CD8-positive, alpha-beta memory T cell (primary cell): ENCODE results near the gene IRF2BP2. TPM values are rescaled to one million over a fixed set of nuclear protein-coding genes. Genes with fewer than 3 reads are reported as not detected.

Experiments
- CTCF ChIA-PET: fragments of 350-600 bp; sonication (Branson Sonifier 250); formaldehyde crosslinking; loops from one replicate; lab custom pipeline; 2021; ENCODE audit warnings: antibody characterized with exemption; lab: Charles Lee
- POLR2A ChIA-PET: fragments of 350-600 bp; sonication (Branson Sonifier 250); formaldehyde crosslinking; loops from one replicate; lab custom pipeline; 2021; ENCODE audit warnings: antibody characterized with exemption; lab: Charles Lee
- DNase-seq, 5 donors: peaks; one replicate each; pipeline versions ENCODE4 v3.0.0 to v3.0.0-alpha.2; 2020 to 2022; ENCODE audit warnings: mixed read lengths in 1 of 5
- H3K27ac ChIP-seq: one replicate; pipeline ENCODE4 v1.7.0; 2013; ENCODE audit warnings: low read depth, mild to moderate bottlenecking, low read length, moderate library complexity
- H3K27me3 ChIP-seq: 2 replicates; pipeline ENCODE4 v1.7.0; 2013; ENCODE audit warnings: low read length, mild to moderate bottlenecking; ENCODE audit not compliant: insufficient read depth, poor library complexity, severe bottlenecking
- H3K36me3 ChIP-seq: 2 replicates; pipeline ENCODE4 v1.7.0; 2013; ENCODE audit warnings: mild to moderate bottlenecking, low read length, moderate library complexity; ENCODE audit not compliant: insufficient read depth
- H3K4me1 ChIP-seq: 2 replicates; pipeline ENCODE4 v1.7.0; 2013; ENCODE audit warnings: mild to moderate bottlenecking, low read length, moderate library complexity; ENCODE audit not compliant: insufficient read depth
- H3K4me3 ChIP-seq: 2 replicates; pipeline ENCODE4 v1.7.0; 2013; ENCODE audit warnings: mild to moderate bottlenecking, low read length
- H3K9me3 ChIP-seq: 2 replicates; pipeline ENCODE4 v1.7.0; 2013; ENCODE audit warnings: mild to moderate bottlenecking, low read length
- H3K27ac Mint-ChIP-seq, 8 donors: one replicate each; pipeline ENCODE4 v1.8.0; 2020 to 2021; ENCODE audit warnings: mixed read lengths in 8 of 8, mild to moderate bottlenecking in 6 of 8, inconsistent platforms in 3 of 8, moderate library complexity in 3 of 8
- H3K27me3 Mint-ChIP-seq, 2 donors: one replicate each; pipeline ENCODE4 v1.8.0; 2020 to 2021; ENCODE audit warnings: mixed read lengths in 2 of 2, mild to moderate bottlenecking in 1 of 2, moderate library complexity in 1 of 2
- H3K36me3 Mint-ChIP-seq, 3 donors: one replicate each; pipeline ENCODE4 v1.8.0; 2020 to 2021; ENCODE audit warnings: mixed read lengths in 3 of 3, inconsistent platforms in 1 of 3, mild to moderate bottlenecking in 1 of 3
- H3K4me1 Mint-ChIP-seq, 3 donors: one replicate each; pipeline ENCODE4 v1.8.0; 2020 to 2021; ENCODE audit warnings: mixed read lengths in 3 of 3, inconsistent platforms in 1 of 3, mild to moderate bottlenecking in 1 of 3
- H3K4me3 Mint-ChIP-seq, 7 donors: one replicate each; pipeline ENCODE4 v1.8.0; 2020 to 2021; ENCODE audit warnings: mixed read lengths in 7 of 7, mild to moderate bottlenecking in 6 of 7, moderate library complexity in 4 of 7, inconsistent platforms in 2 of 7
- H3K9me3 Mint-ChIP-seq, 5 donors: one replicate each; pipeline ENCODE4 v1.8.0; 2020 to 2022; ENCODE audit warnings: mixed read lengths in 5 of 5, mild to moderate bottlenecking in 3 of 5, moderate library complexity in 2 of 5, inconsistent platforms in 1 of 5
- polyA plus RNA-seq: library from polyadenylated mRNA; unstranded; fragments of 300-500 nt; fragmentation: Illumina TruSeq; gene quantifications from one replicate; pipeline ENCODE4 v1.2.3, GENCODE V29; 2021
- total RNA-seq, 2 experiments: library from RNA; stranded (reverse); gene quantifications; one replicate each; pipeline ENCODE4 v1.2.3, GENCODE V29; 2021

Gene IRF2BP2
- total RNA-seq (10 to 100 TPM; 91.8 to 98.4 TPM), polyA plus RNA-seq (42.5 TPM)

DNA sequence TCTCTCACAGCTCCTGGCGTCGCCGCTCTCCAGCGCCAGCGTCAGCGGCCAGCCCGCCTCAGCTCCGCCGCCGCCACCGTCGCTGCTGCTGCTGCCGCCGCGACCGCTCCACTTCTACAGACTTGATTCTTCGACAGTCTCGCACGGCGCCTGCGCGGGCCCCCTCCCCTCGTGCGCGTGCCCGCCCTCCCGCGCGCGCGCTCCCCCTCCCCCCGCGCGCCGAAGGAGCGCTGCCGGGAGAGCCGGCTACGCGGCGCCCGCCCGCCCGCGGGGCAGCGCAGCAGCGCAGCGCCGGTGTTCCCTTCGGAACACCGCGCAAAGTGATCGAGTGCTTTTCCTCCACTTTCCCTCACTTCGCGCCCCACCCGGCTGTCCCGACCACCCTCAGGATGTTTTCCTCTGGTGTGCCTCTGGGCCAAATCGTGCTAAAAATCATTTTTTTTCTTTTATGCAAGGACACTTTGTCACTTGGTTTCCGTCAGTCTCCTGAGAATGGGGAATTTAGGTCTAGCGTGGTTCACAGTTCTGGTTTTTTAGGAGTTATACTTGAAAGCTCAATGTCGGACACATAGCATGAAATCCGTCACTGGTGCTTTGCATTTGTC is at the start of gene IRF2BP2:
IRF2BP2 (minus strand) TSS at position 118 of the 605 bp plus-strand sequence. CDS start 684 bp downstream, outside the sequence.
- Mint-ChIP-seq H3K4me1 (peaks cover 48 to 61% (median 60%) of the 10 kb centered on the region in 3 donors), H3K27me3 (peaks cover 0 to 15% of the 10 kb centered on the region in 2 donors), H3K36me3 (peaks cover 10 to 38% (median 21%) of the 10 kb centered on the region in 3 donors), H3K4me3 (peak within 1 kb of the TSS; percentile 90 to 99 (median 96)), H3K9me3 (peaks cover 0 to 6% (median 0%) of the 10 kb centered on the region in 5 donors), H3K27ac (peak within 1 kb of the TSS; percentile 95 to 100 (median 99))
- Histone ChIP-seq H3K4me3 (peak within 1 kb of the TSS; percentile 88), H3K4me1 (peaks cover 55% of the 10 kb centered on the region), H3K9me3 (no peaks in the 10 kb centered on the region), H3K27me3 (no peaks in the 10 kb centered on the region), H3K27ac (peak within 1 kb of the TSS; percentile 96), H3K36me3 (peaks cover 11% of the 10 kb centered on the region)
- POLR2A ChIA-PET = interaction anchor here (1.0 to 5.5 kb wide), 7 partner anchors 9 to 473 kb away, joined by 3 to 101 read pairs (median 12); no protein-coding TSS in a partner anchor
- DNase-seq = peak; percentile 70 to 90 (median 84)
- CTCF ChIA-PET = interaction anchor here (4.8 to 8.3 kb wide), 2 partner anchors 11 to 473 kb away, joined by 27 to 68 read pairs; no protein-coding TSS in a partner anchor

DNA sequence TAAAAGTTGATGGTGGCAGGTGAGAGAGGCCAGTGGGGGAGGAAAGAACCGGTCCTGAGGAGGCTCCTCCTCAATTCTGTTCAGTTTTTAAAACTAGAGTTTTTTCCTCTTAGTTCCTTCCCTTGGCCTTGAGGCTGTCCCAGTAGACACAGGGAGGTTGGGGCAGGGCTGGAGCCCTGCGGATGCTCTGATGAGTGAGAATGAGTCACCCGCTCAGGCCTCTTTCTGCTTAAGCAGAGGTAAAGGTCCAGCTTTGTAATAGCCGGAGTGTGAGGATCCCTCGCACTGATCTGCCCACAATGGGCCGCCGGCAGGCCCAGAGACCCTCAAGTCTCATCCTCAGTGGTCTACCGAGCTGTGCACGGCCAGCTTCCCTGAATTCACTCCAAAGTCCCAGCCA is 49.6 kb upstream of the IRF2BP2 start:
- H3K9me3 Mint-ChIP-seq = no peaks in the 10 kb centered on the region
- Histone ChIP-seq H3K27ac (no peak overlapping the region), H3K4me1 (no peaks in the 10 kb centered on the region), H3K4me3 (no peak overlapping the region), H3K9me3 (no peaks in the 10 kb centered on the region), H3K27me3 (no peaks in the 10 kb centered on the region), H3K36me3 (no peaks in the 10 kb centered on the region)
- ChIA-PET CTCF (no interaction called here), POLR2A (no interaction called here)
- no peak for DNase-seq
- no peak overlapping the region for H3K4me3 Mint-ChIP-seq
- H3K27ac Mint-ChIP-seq = no peak overlapping the region
- H3K4me1 Mint-ChIP-seq = peaks cover 0 to 1% (median 0%) of the 10 kb centered on the region in 3 donors
- peaks cover 0 to 1% (median 0%) of the 10 kb centered on the region in 3 donors for H3K36me3 Mint-ChIP-seq
- peaks cover 0 to 2% of the 10 kb centered on the region in 2 donors for H3K27me3 Mint-ChIP-seq

DNA sequence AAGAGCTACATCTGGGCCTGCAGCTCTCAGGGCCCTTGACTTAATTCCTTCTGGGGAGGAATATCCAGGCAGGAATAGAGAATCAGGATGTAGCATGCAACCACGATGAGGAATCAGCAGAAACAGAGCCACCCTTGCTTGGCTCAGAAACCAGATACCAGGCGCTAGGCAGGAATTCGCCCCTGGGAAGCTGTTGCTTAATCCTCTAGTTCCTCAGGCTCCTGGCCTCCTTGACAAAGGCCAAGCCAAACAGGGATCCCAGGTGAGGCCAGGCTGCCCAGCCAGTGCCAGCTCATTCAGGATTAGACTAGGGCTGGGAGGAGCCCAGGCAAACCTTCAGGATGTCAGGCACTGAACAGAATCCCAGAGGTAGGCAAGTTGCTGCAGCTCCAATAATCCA is 48.2 kb upstream of the IRF2BP2 start:
- Histone ChIP-seq H3K27ac (no peak overlapping the region), H3K9me3 (no peaks in the 10 kb centered on the region), H3K4me3 (no peak overlapping the region), H3K4me1 (no peaks in the 10 kb centered on the region), H3K27me3 (no peaks in the 10 kb centered on the region), H3K36me3 (no peaks in the 10 kb centered on the region)
- no peaks in the 10 kb centered on the region for H3K9me3 Mint-ChIP-seq
- CTCF ChIA-PET = no interaction called here
- peak overlapping the region in 1 of 8 donors; percentile 71 for H3K27ac Mint-ChIP-seq
- H3K4me3 Mint-ChIP-seq = no peak overlapping the region
- no peak for DNase-seq
- H3K36me3 Mint-ChIP-seq = peaks cover 0 to 1% (median 0%) of the 10 kb centered on the region in 3 donors
- H3K4me1 Mint-ChIP-seq = peaks cover 0 to 1% (median 0%) of the 10 kb centered on the region in 3 donors
- POLR2A ChIA-PET = no interaction called here
- H3K27me3 Mint-ChIP-seq = peaks cover 0 to 2% of the 10 kb centered on the region in 2 donors

DNA sequence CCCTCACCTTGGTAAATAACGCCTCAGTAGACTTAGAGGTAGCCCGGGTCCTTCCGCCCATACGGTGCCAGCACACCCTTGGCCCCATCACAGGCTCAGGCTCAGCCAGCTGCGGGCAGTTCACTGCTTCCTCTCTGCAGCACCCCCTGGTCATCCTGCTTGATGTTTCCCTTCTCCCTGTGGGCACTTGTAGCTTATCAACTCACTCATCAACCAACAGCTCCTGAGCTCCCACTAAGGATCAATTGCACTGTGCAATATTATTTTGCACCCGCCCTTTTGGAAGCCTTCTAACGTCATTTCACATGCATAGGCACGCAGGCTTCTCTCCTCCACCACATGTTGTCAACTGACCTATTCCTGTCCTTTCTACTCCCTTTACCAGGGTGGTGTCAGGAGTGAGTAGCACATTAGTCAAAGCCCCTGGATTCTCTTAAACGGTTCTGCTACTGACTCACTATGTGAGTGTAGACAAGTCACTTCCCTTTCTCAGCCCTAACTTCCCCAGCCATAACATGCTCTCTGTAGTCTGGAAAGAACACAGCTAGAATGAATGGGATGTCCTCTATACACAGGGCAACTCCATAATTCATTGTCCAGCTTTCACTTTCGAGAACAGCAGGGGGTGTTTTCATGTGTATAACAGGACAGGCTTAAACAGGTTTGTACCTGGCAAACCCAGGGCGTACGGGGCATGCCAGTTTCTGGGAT is 47.1 kb upstream of the IRF2BP2 start:
- Mint-ChIP-seq H3K4me3 (no peak overlapping the region), H3K27ac (peak overlapping the region in 2 of 8 donors; percentile 3 to 37)
- POLR2A ChIA-PET = no interaction called here

DNA sequence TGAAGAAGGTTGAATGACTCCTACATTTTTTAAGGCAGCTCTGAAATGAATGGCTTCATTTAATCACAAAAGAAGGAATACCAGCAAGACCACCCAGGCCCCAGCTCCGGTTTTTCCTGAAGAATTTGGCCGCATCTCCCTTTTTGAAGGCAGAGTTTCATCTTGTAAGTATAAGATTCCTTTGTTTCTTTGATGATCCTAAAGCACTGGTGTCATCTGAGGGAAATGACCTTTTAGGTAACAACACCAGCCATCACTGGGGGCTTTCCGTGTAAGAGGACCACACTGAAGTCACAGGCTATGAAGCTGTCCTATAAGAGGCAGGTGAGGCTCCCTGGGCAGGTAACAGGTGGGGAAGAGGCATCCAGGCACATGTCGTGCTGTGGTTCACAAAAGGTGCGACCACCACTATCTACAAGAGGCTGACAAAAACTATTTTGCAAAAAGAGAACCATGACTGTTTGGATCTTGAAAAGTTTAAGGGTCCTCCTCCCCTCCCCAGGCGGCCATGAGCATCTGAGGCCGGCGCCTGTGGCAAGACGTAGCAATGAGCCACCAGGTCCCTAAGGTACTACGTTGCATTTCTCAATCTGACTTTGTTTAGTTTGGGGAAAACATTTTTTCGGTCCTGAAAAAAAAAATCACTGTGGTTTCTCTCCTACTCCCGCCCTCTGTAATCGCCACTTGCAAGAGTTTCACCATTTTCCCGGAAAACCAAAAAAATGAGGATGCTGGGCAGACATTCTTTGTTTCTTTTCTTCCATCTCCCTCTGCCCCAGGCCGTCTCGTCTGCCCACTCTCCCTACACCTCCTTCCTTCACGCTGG is 46.3 kb upstream of the IRF2BP2 start:
- peaks cover 0 to 2% of the 10 kb centered on the region in 2 donors for H3K27me3 Mint-ChIP-seq
- no peaks in the 10 kb centered on the region for H3K9me3 Mint-ChIP-seq

More for the DNA sequence above, 47.1 kb upstream of the IRF2BP2 start:
- H3K4me1 ChIP-seq = no peaks in the 10 kb centered on the region
- H3K27ac ChIP-seq = no peak overlapping the region
- H3K4me3 ChIP-seq = no peak overlapping the region
- Mint-ChIP-seq H3K4me1 (peaks cover 0 to 1% (median 0%) of the 10 kb centered on the region in 3 donors), H3K27me3 (peaks cover 0 to 4% of the 10 kb centered on the region in 2 donors), H3K36me3 (peaks cover 0 to 1% (median 0%) of the 10 kb centered on the region in 3 donors), H3K9me3 (no peaks in the 10 kb centered on the region)
- H3K27me3 ChIP-seq = no peaks in the 10 kb centered on the region
- no peak for DNase-seq
- no peaks in the 10 kb centered on the region for H3K9me3 ChIP-seq
- no peaks in the 10 kb centered on the region for H3K36me3 ChIP-seq
- CTCF ChIA-PET = interaction anchor here (1.4 kb wide), 1 partner anchor 48 kb away, joined by 3 read pairs; no protein-coding TSS in a partner anchor

DNA sequence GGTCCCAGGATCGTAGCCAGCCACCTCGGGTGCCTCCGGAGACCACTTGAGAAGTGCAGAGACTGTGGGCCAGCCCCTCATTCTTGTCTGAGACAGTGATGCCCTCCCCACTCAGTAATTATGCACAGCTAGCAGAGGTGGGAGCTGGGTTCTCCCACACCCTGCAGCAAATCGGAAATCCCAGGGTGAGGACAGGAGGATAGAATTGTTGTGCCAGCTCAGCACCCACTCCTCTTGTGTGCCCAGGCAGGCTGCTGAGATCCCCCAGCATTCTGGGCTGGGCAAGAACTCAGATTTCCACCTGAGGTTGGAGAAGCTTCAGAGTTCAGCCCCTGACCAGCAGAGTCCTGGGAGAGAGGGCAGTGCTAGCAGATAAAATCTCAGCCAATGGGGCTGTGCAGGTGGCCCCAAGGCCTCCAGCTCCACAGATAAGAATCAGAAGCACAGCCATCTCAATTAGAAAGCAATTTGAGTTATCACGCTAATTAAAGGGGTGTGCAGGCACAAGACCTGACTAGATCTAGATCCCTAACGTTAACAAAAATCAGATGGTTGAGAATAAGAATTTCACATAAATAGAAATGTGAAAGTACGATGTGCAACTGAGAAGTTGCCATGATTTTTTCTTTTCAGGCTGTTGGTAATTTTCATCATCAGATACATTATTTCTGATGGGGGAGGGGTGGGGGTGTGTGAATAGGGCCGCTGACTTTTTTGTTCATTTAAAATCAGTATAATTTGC is 45.5 kb upstream of the IRF2BP2 start:
- Mint-ChIP-seq H3K27ac (no peak overlapping the region), H3K36me3 (peaks cover 0 to 1% (median 0%) of the 10 kb centered on the region in 3 donors), H3K9me3 (no peaks in the 10 kb centered on the region), H3K4me1 (peaks cover 0 to 1% (median 0%) of the 10 kb centered on the region in 3 donors), H3K27me3 (peaks cover 0 to 2% of the 10 kb centered on the region in 2 donors), H3K4me3 (no peak overlapping the region)
- Histone ChIP-seq H3K27ac (no peak overlapping the region), H3K4me1 (no peaks in the 10 kb centered on the region), H3K4me3 (no peak overlapping the region), H3K27me3 (no peaks in the 10 kb centered on the region), H3K9me3 (no peaks in the 10 kb centered on the region), H3K36me3 (no peaks in the 10 kb centered on the region)
- no peak for DNase-seq
- ChIA-PET POLR2A (no interaction called here), CTCF (no interaction called here)

More for the DNA sequence above, 46.3 kb upstream of the IRF2BP2 start:
- Histone ChIP-seq H3K9me3 (no peaks in the 10 kb centered on the region), H3K27me3 (no peaks in the 10 kb centered on the region), H3K27ac (no peak overlapping the region), H3K4me1 (no peaks in the 10 kb centered on the region), H3K4me3 (no peak overlapping the region), H3K36me3 (no peaks in the 10 kb centered on the region)
- no peak for DNase-seq
- ChIA-PET CTCF (interaction anchor here (1.4 kb wide), 1 partner anchor 49 kb away, joined by 3 read pairs; no protein-coding TSS in a partner anchor), POLR2A (no interaction called here)
- Mint-ChIP-seq H3K27ac (peak overlapping the region in 1 of 8 donors; percentile 1), H3K4me3 (no peak overlapping the region), H3K4me1 (peaks cover 0 to 1% (median 0%) of the 10 kb centered on the region in 3 donors), H3K36me3 (peaks cover 0 to 1% (median 0%) of the 10 kb centered on the region in 3 donors)

DNA sequence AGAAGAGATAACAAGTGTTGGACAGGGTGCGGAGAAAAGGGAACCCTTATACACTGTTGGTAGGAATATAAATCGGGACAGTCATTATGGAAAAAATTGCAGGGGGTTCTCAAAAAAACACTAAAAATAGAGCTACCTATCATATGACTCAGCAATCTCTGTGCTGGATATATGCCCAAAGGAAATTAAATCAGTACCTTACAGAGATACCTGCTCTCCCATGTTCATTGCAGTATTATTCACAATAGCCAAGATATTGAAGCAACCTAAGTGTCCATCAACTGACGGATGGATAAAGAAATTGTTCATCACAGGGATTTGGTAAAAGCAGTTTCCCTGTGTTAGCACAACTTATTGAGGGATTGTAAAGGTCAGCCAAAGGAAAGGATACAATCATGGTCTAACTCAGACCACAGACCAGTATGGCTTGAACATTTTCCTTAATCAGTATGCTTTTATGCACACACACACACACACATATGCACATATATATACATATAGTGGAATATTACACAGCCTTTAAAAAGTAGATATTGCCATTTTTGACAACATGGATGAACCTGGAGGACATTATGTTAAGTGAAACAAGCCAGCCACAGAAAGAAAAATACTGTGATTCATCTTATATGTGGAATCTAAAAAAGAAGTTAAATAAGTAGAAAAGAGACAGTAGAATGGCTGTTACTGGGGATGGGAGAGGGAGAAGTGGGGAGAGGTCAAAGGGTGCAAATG is 44.2 kb upstream of the IRF2BP2 start:
- Histone ChIP-seq H3K27me3 (no peaks in the 10 kb centered on the region), H3K4me3 (no peak overlapping the region), H3K4me1 (no peaks in the 10 kb centered on the region), H3K27ac (no peak overlapping the region), H3K36me3 (no peaks in the 10 kb centered on the region), H3K9me3 (no peaks in the 10 kb centered on the region)
- peaks cover 0 to 1% (median 0%) of the 10 kb centered on the region in 3 donors for H3K4me1 Mint-ChIP-seq
- H3K4me3 Mint-ChIP-seq = no peak overlapping the region
- no peaks in the 10 kb centered on the region for H3K9me3 Mint-ChIP-seq
- POLR2A ChIA-PET = no interaction called here
- no peak overlapping the region for H3K27ac Mint-ChIP-seq
- H3K36me3 Mint-ChIP-seq = peaks cover 0 to 1% (median 0%) of the 10 kb centered on the region in 3 donors
- CTCF ChIA-PET = no interaction called here
- H3K27me3 Mint-ChIP-seq = peaks cover 0 to 2% of the 10 kb centered on the region in 2 donors
- no peak for DNase-seq
